Suprapubic skin (tissue), 3 donors: ENCODE results near the gene ZNF619.

Experiments
- POLR2A ChIP-seq, 2 donors: fragments of 450-650 bp; IDR thresholded peaks; one replicate each; pipeline ENCODE4 v1.6.1; 2017; ENCODE audit warnings: antibody characterized with exemption in 2 of 2, mild to moderate bottlenecking in 2 of 2, moderate library complexity in 2 of 2
- TF ChIP-seq, protein P1 (sequence below), 2 donors: fragments of 200-600 bp in 1 of 2; fragments of 450-650 bp in 1 of 2; sonication (generic) in 1 of 2; IDR thresholded peaks; one replicate each; pipeline ENCODE4 v1.5.1; 2016 to 2019; ENCODE audit warnings: antibody characterized with exemption in 2 of 2, mild to moderate bottlenecking in 1 of 2, moderate library complexity in 1 of 2

DNA sequence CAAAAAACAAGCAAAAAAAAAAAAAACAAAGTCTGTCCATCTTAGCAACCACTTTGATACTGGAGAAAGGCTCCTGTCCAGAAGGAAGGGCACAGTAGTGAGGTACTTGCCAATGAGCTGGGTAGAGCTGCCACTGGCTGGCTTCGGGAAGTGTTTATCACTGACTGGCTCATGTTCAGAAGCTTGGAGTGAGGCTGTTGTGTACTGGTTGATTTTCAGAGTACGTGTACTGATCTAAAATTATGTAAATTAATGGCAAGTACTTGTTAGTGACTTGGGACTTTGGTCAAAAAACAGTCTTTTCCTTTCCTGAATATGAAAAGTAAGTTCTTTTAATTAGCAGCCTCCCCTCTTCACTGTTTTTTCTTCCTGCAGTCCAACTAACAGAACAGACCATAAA lies 46.9 kb downstream of the ZNF619 start:
- no peak for TF ChIP-seq POLR2A (IDR thresholded peaks at IDR 0.05)
- TF ChIP-seq, protein P1, sequence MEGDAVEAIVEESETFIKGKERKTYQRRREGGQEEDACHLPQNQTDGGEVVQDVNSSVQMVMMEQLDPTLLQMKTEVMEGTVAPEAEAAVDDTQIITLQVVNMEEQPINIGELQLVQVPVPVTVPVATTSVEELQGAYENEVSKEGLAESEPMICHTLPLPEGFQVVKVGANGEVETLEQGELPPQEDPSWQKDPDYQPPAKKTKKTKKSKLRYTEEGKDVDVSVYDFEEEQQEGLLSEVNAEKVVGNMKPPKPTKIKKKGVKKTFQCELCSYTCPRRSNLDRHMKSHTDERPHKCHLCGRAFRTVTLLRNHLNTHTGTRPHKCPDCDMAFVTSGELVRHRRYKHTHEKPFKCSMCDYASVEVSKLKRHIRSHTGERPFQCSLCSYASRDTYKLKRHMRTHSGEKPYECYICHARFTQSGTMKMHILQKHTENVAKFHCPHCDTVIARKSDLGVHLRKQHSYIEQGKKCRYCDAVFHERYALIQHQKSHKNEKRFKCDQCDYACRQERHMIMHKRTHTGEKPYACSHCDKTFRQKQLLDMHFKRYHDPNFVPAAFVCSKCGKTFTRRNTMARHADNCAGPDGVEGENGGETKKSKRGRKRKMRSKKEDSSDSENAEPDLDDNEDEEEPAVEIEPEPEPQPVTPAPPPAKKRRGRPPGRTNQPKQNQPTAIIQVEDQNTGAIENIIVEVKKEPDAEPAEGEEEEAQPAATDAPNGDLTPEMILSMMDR (IDR thresholded peaks at IDR 0.05), result no peak
